Upper lobe of left lung (tissue), 6 donors: ENCODE results near the gene CLPTM1L. TPM values are rescaled to one million over a fixed set of nuclear protein-coding genes. Genes with fewer than 3 reads are reported as not detected.

ENCODE experiments used
- ATAC-seq, 2 donors: fragments of 200-7000 bp; cut with Tn5 transposase; one replicate each; pipeline ENCODE4 v1.9.1; 2022; ENCODE audit warnings: mild to moderate bottlenecking in 2 of 2, moderate library complexity in 2 of 2; ENCODE audit not compliant: low FRiP score in 2 of 2
- DNase-seq, 2 donors: peaks; one replicate each; pipeline ENCODE4 v3.0.0-alpha.2; 2019 to 2020
- H3K27ac ChIP-seq, 4 donors: fragments of 200-600 bp; sonication (generic); one replicate each; pipeline ENCODE4 v1.5.1; 2016 to 2019
- H3K27me3 ChIP-seq, 4 donors: fragments of 200-600 bp; sonication (generic); one replicate each; pipeline ENCODE4 v1.5.1; 2017 to 2019
- H3K36me3 ChIP-seq, 4 donors: fragments of 200-600 bp; sonication (generic); one replicate each; pipeline ENCODE4 v1.5.1; 2016 to 2019
- H3K4me1 ChIP-seq, 4 donors: fragments of 200-600 bp; sonication (generic); one replicate each; pipeline ENCODE4 v1.5.1; 2018 to 2019
- H3K4me3 ChIP-seq, 4 donors: fragments of 200-600 bp; sonication (generic); one replicate each; pipeline ENCODE4 v1.5.1; 2017 to 2019; ENCODE audit warnings: mild to moderate bottlenecking in 2 of 4, moderate library complexity in 1 of 4
- H3K9me3 ChIP-seq, 4 donors: fragments of 200-600 bp; sonication (generic); one replicate each; pipeline ENCODE4 v1.5.1; 2018 to 2019
- CTCF ChIP-seq, 6 experiments: fragments of 450-650 bp in 4 of 6; fragments of 200-600 bp in 2 of 6; sonication (generic) in 2 of 6; IDR thresholded peaks; one replicate each; pipeline ENCODE4 v1.5.1; 2016 to 2019; ENCODE audit warnings: antibody characterized with exemption in 6 of 6
- EP300 ChIP-seq, 4 donors: sonication (generic); formaldehyde crosslinking; IDR thresholded peaks; one replicate each; pipeline ENCODE4 v1.5.1; 2017; ENCODE audit warnings: antibody characterized with exemption in 4 of 4, control low read depth in 2 of 4
- POLR2A ChIP-seq, 4 donors: fragments of 450-650 bp; IDR thresholded peaks; one replicate each; pipeline ENCODE4 v1.5.1; 2016 to 2017; ENCODE audit warnings: antibody characterized with exemption in 4 of 4, mild to moderate bottlenecking in 2 of 4
- POLR2AphosphoS5 ChIP-seq, 2 donors: sonication (generic); formaldehyde crosslinking; IDR thresholded peaks; one replicate each; pipeline ENCODE4 v1.5.1; 2017; ENCODE audit warnings: antibody characterized with exemption in 2 of 2
- WGBS, 2 donors: methylation state at CpG; one replicate each; pipeline ENCODE4 v1.1.5; 2017 to 2018; 5-methylcytosine and 5-hydroxymethylcytosine counted together
- total RNA-seq, 6 donors: library from RNA; depleted of rRNA in 4 of 6; stranded (reverse); fragments of >200 nt in 4 of 6; gene quantifications; one replicate each; pipeline versions ENCODE4 v1.1.0 to v1.2.1, GENCODE V29; 2016 to 2021
- donor health status: DM: no; HTN: no; CAD: no; lungs with moderate emphysema.
- donor health status: DM: no; HTN: yes; CAD: no; lungs with severe emphysema.

Gene CLPTM1L
- total RNA-seq, 6 donors from 2014 or later: 135 to 311 (median 204) TPM

GRCh38 chr5:1325870-1326531 lies 18.9 kb downstream of the CLPTM1L start:
- Histone ChIP-seq H3K27ac (peak overlapping the region in 1 of 4 donors; percentile 19), H3K9me3 (no peaks in the 10 kb centered on the region), H3K4me3 (no peak overlapping the region), H3K4me1 (peaks cover 4 to 14% (median 9%) of the 10 kb centered on the region in 4 donors), H3K36me3 (peaks cover 29 to 77% (median 68%) of the 10 kb centered on the region in 4 donors), H3K27me3 (no peaks in the 10 kb centered on the region)
- DNase-seq: peak in 1 of 2 donors; percentile 69
- TF ChIP-seq POLR2A (IDR thresholded peaks at IDR 0.05) (no peak), POLR2AphosphoS5 (IDR thresholded peaks at IDR 0.05) (no peak), EP300 (IDR thresholded peaks at IDR 0.05) (no peak), CTCF (IDR thresholded peaks at IDR 0.05) (no peak)
- WGBS, 2 donors: 88 to 89% methylated on average over 18 to 22 of the region's 22 CpGs
- ATAC-seq: no peak

- no peaks in the 10 kb centered on the region for H3K27me3 ChIP-seq
- peaks cover 28 to 77% (median 68%) of the 10 kb centered on the region in 4 donors for H3K36me3 ChIP-seq
- no peak for TF ChIP-seq POLR2A (IDR thresholded peaks at IDR 0.05)
- no peak for TF ChIP-seq EP300 (IDR thresholded peaks at IDR 0.05)
- no peak for TF ChIP-seq POLR2AphosphoS5 (IDR thresholded peaks at IDR 0.05)
- TF ChIP-seq CTCF (IDR thresholded peaks at IDR 0.05): no peak
- ATAC-seq: peak; percentile 20 to 41
- H3K4me3 ChIP-seq: no peak overlapping the region
- no peak overlapping the region for H3K27ac ChIP-seq
- DNase-seq: peak in 1 of 2 donors; percentile 66
- no peaks in the 10 kb centered on the region for H3K9me3 ChIP-seq
- 93 to 95% methylated on average over 14 to 17 of the region's 17 CpGs for whole genome bisulfite sequencing, 2 donors
- H3K4me1 ChIP-seq: peaks cover 2 to 9% (median 8%) of the 10 kb centered on the region in 4 donors
These were observed 19.6 kb downstream of the CLPTM1L start for GRCh38 chr5:1325191-1325741.

GRCh38 chr5:1324719-1325190 lies 20.1 kb downstream of the CLPTM1L start:
- no peak for TF ChIP-seq CTCF (IDR thresholded peaks at IDR 0.05)
- TF ChIP-seq POLR2A (IDR thresholded peaks at IDR 0.05): no peak
- no peak for TF ChIP-seq POLR2AphosphoS5 (IDR thresholded peaks at IDR 0.05)
- TF ChIP-seq EP300 (IDR thresholded peaks at IDR 0.05): no peak
- Histone ChIP-seq H3K4me3 (no peak overlapping the region), H3K27ac (no peak overlapping the region), H3K27me3 (no peaks in the 10 kb centered on the region), H3K36me3 (peaks cover 24 to 77% (median 68%) of the 10 kb centered on the region in 4 donors), H3K4me1 (peaks cover 0 to 9% (median 5%) of the 10 kb centered on the region in 4 donors), H3K9me3 (no peaks in the 10 kb centered on the region)
- WGBS, 2 donors: 84 to 85% methylated on average over 8 to 17 of the region's 17 CpGs
- ATAC-seq: peak; percentile 12 to 27
- DNase-seq: peak; percentile 18 to 56

DNA sequence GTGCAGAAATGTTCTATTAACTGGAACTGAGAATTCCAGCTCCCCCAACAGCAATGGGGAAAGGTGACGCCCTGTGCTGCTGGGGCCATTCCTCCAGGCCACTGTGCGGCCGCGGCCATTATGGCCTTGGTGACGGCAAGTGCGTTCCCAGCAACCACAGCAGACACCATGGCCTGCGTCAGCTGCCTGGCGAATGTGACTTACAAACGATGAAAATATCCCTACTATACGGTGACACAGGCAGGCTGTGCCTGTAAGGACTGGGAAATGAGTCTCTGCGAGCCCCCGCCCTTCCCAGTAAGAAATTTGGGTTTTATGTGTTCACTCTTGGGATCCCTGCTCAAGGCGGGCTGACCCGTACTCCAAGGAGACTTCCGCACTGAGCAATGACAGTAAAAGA lies 20.6 kb downstream of the CLPTM1L start:
- TF ChIP-seq EP300 (IDR thresholded peaks at IDR 0.05) (no peak), CTCF (IDR thresholded peaks at IDR 0.05) (no peak), POLR2AphosphoS5 (IDR thresholded peaks at IDR 0.05) (no peak), POLR2A (IDR thresholded peaks at IDR 0.05) (no peak)
- Histone ChIP-seq H3K9me3 (no peaks in the 10 kb centered on the region), H3K4me3 (no peak overlapping the region), H3K36me3 (peaks cover 24 to 79% (median 71%) of the 10 kb centered on the region in 4 donors), H3K27ac (no peak overlapping the region), H3K27me3 (no peaks in the 10 kb centered on the region), H3K4me1 (peaks cover 0 to 9% (median 5%) of the 10 kb centered on the region in 4 donors)
- 96 to 97% methylated on average over 14 to 15 of the region's 15 CpGs for whole genome bisulfite sequencing, 2 donors
- DNase-seq: peak in 1 of 2 donors; percentile 67
- ATAC-seq: no peak
